Activated gamma-delta T cell treated with Interleukin-2 at 50 U/mL for 16 hours (primary cell): ENCODE data around the gene FGF10.

Source experiments
- DNase-seq: peaks from one replicate; pipeline ENCODE4 v3.0.0-alpha.2; 2020

FGF10 gene

DNA sequence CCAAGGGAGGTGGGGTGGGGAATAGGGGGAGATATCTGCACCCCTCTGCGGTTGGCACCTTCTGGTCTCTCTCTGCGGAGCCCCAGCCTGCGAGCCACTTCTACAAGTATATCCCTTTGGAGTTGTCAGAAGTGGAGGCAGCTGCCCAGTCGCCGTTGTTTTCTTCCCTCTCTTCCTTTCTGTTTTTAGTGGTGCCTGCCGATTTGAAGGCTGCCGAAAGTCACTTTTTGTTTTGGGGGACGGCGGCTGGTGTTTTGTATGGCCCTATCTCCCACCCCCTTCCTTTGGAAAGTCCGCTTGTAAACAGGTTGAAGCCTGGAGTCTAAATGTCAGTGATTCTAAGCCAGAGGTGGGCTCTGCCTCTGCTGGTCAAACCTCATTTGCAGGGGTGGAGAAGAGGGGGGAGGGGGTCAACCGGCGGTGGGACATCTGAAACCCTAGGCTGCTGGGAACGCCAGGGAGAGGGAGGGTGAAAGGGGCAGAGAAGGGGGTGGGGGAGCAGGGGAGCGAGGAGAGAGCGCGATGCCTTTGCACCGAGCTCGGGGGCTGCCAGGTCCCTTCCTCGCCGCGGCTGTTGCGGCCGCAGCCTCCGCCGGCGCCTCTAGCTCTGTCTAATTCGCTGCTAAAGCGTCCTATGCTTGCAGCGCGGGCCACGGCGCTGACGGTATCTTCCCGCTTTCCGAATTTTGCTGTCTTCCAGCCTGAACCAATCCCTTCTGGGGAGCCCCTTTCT, at the start of gene FGF10:
FGF10 (minus strand) TSS at position 331 of the 733 bp plus-strand sequence. CDS start 738 bp downstream, outside the sequence.
- DNase-seq, result no peak

DNA sequence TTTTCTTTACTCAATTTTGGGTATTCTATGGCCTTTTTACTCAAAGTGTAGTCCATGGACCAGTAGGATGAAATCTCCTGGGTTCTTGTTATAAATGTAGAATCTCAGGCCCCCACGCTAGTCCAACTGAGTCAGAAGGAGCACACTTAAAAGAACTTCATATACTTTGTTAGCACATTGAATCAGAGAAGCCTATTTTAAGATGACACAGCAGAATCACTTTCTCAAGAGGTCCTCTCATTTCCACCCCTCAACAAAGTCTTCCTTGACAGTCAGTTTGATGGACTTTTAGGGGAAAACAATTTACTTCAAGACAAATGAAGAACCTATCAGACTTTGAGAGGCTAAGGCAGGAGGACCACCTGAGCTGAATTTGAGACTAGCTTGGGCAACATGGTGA, 37.7 kb upstream of the FGF10 start:
- DNase-seq, result no peak

GRCh38 chr5:44412286-44412685, 23.1 kb upstream of the FGF10 start:
- DNase-seq, result no peak

DNA sequence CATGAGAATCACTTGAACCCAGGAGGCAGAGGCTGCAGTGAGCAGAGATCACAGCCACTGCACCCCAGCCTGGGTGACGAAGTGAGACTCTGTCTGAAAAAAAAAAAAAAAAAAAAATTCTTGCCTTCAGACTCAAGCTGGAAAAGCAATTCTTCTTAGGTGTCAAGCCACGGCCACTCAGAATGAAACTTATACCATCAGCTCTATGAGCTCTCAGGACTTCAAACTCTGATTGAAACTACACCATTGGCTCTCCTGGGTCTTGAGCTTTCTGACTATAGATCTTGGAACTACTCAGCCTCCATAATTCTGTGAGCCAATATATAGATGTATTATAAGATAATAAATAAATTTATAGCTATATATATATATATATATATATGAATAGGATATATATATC, 12.9 kb upstream of the FGF10 start:
- no peak for DNase-seq

DNA sequence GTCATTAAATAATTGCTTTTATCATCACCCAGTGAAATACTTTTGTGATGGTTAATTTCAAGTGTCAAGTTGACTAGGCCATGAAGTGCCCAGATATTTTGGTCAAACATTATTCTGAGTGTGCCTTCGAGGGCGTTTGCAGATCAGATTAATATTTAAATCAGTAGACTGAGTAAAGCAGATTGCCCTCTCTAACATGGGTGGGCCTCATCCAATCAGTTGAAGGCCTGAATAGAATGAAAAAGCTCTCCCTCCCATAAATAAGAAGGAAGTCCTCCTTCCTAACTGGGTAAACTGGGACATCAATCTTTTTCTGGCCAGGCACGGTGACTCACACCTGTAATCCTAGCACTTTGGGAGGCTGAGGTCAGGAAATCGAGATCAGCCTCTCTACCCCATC, 12.4 kb upstream of the FGF10 start:
- no peak for DNase-seq

GRCh38 chr5:44398382-44398781, 9.2 kb upstream of the FGF10 start:
- no peak for DNase-seq

GRCh38 chr5:44396312-44396711, 7.1 kb upstream of the FGF10 start:
- DNase-seq, result no peak

DNA sequence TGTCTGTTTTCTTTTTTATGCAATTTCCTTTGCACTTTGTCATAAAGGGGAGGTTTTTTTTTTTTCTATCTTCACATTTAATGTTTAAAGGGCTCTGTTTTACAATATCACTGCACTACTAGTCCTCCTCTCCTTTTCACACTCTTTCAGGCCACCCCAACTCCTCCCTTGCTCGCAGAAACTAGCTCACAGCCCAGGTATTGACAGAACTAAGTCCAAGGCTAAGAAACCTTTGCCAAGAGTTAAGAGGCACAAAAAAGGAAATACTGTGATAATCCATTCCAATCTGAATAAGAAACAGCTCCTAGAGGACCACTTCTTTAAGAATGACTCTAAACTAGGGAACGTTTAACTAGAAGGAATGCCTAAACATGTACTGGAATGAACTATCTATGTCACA, 1.1 kb upstream of the FGF10 start:
- no peak for DNase-seq

DNA sequence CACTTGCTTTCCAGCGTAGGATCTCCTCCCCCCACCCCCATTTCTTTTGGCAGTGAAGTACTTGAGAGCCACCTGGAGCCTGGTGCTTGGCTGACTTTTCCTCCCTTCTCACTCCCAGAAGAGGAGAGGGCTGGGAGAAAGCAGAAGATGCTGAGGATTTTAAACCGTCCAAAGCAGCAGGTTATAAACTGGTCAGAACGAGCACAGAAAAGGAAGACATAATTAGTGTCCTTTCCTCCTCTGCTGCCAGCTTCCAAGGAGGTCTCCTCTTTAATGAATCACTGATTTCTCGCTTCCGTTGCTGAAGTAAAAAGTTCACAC, 563 bp upstream of the FGF10 start:
- DNase-seq, result no peak

- no peak for DNase-seq
These were observed 715 bp downstream of the FGF10 start for GRCh38 chr5:44388321-44389089.

GRCh38 chr5:44387921-44388320, 1.3 kb downstream of the FGF10 start:
- no peak for DNase-seq

- no peak for DNase-seq
These were observed 1.8 kb downstream of the FGF10 start for GRCh38 chr5:44387406-44387805.

GRCh38 chr5:44385291-44385900, 3.8 kb downstream of the FGF10 start:
- DNase-seq, result no peak

DNA sequence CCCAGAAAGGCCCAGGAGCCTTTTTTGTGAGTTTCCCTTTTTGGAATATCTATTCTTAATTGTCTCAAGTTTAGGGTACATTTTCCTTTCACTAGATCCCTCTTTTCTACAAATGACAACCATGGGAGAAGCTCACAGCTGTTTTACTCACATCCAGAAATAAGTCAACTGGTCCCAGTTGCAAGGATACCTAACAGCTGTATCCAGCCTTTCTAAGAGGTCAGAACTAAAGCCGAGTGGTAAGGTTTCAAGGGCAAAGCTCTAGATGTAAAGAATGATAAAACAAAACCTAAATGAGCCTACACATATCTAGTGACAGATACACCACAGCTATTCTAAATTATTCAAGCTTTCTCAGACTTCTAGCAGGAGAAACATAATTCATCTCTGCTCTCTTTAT, 4.4 kb downstream of the FGF10 start:
- no peak for DNase-seq

- no peak for DNase-seq
These were observed 6.3 kb downstream of the FGF10 start for GRCh38 chr5:44382894-44383293.

GRCh38 chr5:44377057-44377456, 12.2 kb downstream of the FGF10 start:
- no peak for DNase-seq

DNA sequence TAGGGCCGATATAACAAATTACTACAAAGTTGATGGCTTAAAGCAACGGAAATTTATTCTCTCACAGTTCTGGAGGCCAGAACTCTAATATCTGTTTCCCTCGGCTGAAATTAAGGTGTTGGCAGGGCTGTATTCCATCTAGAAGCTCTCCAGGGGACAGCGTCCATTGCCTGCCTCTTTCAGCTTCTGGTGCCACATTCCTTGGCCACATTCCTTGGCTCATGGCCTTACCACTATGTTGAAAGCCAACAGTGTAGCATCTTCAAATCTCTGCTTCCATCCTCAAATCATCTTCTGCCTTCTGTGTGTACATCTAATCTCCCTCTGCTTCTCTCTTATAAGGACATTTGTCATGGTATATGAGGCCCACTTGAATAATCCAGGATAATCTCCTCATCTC, 17.2 kb downstream of the FGF10 start:
- no peak for DNase-seq

DNA sequence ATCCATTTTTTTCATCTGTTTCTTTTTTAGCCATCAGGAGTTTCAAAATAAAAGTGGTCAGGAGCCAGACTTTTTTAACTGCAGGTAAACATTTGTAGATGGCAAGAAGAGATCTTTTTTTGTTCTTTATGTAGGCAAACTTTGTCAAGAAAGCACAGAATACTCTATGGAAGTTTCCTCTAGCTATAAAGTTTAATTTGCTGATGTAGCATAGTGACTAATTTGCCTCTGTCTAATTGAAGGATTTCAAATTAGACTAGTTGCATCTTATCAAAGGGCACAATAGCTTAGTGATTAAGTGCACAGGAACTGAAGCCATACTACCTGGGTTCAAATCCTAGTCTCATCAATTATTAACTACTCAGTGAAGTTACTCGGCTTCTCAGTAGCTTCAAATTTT, 22.0 kb downstream of the FGF10 start:
- DNase-seq, result no peak

DNA sequence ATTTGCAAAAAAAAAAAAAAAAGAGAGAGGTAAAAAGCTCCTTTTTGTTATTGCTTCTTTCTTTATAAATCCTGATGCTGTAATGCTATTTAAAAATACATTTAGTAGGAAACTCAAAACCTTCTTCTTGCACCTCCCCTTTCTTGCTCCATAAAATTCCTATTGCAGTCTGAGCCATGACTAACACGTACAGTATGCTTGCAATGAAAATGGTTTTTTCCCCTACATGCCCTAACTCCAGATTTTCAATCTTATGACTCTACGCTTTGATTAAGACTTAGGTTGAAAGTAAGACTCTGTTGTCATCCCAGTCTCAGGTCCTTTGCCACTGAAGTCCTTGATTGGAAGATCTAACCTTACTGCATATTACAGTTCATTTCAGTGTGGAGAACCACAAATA, 23.9 kb downstream of the FGF10 start:
- no peak for DNase-seq

DNA sequence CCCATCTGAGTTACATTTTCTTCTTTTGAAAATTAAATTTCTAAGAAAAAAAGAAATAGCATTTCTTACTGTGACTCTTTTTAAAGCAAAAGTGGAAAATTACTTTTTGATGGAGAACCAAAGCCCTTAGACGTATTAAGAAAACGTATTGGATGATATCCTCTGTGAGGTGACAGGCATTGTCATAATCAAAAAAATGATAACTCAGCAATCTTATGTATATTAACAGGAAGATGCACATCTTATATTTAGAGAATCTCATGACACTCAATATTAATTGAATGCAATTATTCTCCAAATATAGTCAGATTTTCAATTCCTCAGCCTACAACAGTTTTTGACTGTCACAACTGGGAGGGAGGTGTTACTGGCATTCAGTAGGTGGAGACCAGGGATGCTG, 25.1 kb downstream of the FGF10 start:
- DNase-seq, result no peak

GRCh38 chr5:44361342-44362001, 27.7 kb downstream of the FGF10 start:
- DNase-seq, result no peak

DNA sequence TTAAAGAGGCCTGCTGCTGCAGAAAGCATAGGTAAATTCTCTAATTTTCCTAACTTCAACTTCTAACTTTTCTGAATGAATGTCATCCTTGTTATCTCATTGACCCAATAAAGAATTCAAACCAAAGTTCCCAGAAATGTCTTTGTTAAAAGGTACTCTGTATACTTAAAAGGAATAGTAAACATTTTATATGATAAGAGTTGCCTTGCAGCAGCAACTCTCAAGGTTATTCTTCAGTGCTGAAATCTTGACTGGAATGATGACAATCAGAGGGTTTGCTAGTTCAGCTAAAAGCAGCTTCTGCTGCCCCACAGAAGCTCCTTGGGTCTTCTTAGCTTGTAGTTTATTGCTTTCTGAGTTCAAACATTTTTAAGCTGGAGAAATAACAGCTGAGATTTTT, 28.3 kb downstream of the FGF10 start:
- DNase-seq, result no peak

DNA sequence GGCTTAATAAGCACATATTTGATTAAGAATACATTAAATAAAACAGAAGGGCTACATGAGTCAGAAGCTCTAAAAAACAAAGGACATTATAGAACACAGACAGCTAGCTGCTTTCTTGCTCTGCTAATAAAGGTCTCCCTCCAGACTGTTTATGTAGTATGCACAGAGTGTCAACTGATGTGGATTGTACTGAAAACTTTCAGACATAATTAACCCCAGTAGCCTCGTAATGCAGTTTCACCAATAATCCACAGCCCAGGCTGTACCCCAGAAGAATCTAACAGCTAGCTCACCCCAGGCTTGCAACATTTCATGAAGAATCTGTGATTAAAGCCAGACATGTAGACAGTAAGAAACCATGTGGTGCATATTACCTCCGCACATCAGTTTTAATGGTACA, 30.8 kb downstream of the FGF10 start:
- no peak for DNase-seq

DNA sequence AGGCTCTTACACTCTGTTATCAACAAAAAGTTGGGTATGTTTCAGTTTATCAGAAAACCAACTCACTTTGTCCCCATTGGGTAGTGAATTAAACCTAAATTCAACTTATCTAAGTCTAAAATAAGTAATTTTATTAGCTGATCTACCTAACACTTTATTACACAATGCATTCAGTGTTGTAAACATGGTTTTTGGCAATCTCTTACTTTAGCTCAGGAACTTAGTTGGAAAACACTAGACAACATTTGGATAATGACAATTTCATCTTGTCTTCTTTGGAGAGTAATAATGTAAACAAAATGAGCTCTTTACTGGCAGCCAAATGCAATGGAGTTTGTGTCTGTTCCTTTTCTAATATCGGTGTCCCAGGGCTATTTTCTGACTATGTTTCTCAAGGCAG, 33.0 kb downstream of the FGF10 start:
- DNase-seq, result no peak
